ENCODE results near the gene APOL3. TPM values are rescaled to one million over a fixed set of nuclear protein-coding genes. Genes with fewer than 3 reads are reported as not detected.
"Not testable (repeated sequence)": the region's sequence is repeated elsewhere in the genome, so short reads cannot be mapped to it uniquely, and the experiment has no call there.

The APOL3 gene
- total RNA-seq, 2 donors from 2014 or later: 99.3 to 118 TPM

DNA sequence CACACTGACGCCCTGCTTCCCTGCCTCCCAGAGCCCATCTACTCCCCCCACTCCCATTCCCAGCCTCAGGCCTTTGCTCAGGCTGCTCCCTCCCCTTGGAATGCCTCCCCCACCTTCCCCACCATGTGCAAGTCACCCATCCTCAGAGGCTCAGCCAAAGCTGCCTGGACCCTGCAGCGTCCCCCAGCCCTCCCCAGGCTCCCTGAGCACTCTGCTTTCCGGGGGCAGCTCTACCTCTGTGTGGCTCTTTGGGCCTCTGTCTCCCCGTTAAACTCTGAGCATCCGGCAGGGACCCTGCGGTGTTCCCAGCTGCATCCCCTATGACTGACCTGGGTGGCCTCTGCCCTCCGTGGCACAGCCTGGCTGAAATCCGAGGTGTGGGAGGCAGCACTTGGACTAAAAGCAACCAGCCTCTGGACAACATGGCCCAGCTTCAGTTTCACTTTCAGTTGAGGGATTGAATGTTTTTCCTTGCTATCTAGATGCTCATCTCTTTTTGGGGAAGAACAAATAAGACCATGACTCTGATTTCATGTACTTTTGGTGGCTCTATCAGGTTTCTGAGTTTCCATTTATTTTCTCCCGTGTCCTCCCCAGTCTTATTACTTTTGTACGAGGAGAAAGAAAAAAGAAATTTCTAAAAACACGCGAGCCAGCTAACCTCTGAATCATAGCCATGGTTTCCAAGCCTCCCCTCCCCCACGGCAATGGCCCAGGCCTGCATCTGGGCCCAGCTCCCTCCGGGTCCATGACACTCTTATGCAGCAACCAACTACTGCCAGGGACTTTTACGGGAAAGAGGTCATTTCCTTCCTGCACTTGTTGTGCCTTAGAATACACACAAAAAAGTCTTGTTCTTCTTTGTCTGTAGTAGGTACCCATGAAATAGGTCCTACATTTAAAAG, 3.8 kb downstream of the APOL3 start:
- peaks cover 77% of the 10 kb centered on the region for H3K4me1 Mint-ChIP-seq
- peak; percentile 78 for ATAC-seq (replicated peaks)

DNA sequence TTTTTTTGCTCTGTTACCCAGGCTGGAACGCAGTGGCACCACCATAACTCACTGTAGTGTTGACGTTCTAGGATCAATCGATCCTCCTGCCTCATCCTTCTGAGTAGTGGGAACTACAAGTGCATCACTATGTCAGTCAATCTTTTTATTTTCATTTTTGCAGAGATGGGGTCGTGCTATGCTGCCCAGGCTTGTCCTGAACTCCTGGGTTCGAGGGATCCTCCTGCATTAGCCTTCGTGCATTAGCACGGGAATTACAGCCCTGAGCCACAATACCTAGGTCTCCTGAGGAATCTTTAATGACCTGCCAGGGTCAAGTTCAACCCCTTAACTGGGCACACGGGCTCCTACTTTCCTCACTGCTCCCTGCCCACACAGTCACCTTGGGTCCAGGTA, 4.4 kb downstream of the APOL3 start:
- Mint-ChIP-seq H3K27me3 (no peaks in the 10 kb centered on the region), H3K9me3 (no peaks in the 10 kb centered on the region), H3K4me3 (peak overlapping the region; percentile 98), H3K4me1 (peaks cover 77% of the 10 kb centered on the region), H3K36me3 (ENCODE audit: low read depth) (peaks cover 65% of the 10 kb centered on the region), H3K27ac (peak overlapping the region; percentile 99)
- ATAC-seq (replicated peaks): no peak

More for the DNA sequence above, 3.8 kb downstream of the APOL3 start:
- H3K27me3 Mint-ChIP-seq: no peaks in the 10 kb centered on the region
- peak overlapping the region; percentile 99 for H3K27ac Mint-ChIP-seq
- no peaks in the 10 kb centered on the region for H3K9me3 Mint-ChIP-seq
- H3K4me3 Mint-ChIP-seq: peak overlapping the region; percentile 98
- H3K36me3 Mint-ChIP-seq (ENCODE audit: low read depth): peaks cover 58% of the 10 kb centered on the region

- H3K9me3 Mint-ChIP-seq: no peaks in the 10 kb centered on the region
- peaks cover 77% of the 10 kb centered on the region for H3K4me1 Mint-ChIP-seq
- peaks cover 69% of the 10 kb centered on the region for H3K36me3 Mint-ChIP-seq (ENCODE audit: low read depth)
- H3K27ac Mint-ChIP-seq: peak overlapping the region; percentile 99
- ATAC-seq (replicated peaks): no peak
- no peaks in the 10 kb centered on the region for H3K27me3 Mint-ChIP-seq
- peak overlapping the region; percentile 98 for H3K4me3 Mint-ChIP-seq
These were observed 4.9 kb downstream of the APOL3 start for GRCh38 chr22:36155702-36156101.

DNA sequence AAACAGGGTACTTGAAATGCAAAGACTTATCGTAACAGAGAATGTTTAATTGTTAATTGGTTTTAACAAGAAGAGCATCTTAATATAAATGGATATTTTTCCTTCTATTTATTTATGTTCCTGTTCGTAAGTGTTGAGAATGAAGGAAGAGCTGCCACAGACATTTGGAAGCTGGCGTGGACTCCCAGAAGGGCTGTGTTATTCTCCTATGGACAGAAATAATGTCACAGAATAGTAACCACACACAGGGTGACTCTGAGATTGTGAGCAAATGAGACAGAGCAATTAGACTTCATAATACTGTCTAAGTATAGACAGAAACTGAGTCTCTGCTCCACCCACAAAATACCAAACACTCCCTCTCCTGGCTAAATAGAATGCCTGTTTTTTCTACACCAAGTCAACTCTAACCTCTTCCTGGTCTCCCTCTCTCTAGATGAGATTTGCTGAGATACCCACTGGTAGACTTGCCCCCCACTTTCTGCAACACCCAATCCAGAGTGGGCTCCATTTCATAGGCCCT, 6.1 kb downstream of the APOL3 start:
- peaks cover 72% of the 10 kb centered on the region for H3K36me3 Mint-ChIP-seq (ENCODE audit: low read depth)

DNA sequence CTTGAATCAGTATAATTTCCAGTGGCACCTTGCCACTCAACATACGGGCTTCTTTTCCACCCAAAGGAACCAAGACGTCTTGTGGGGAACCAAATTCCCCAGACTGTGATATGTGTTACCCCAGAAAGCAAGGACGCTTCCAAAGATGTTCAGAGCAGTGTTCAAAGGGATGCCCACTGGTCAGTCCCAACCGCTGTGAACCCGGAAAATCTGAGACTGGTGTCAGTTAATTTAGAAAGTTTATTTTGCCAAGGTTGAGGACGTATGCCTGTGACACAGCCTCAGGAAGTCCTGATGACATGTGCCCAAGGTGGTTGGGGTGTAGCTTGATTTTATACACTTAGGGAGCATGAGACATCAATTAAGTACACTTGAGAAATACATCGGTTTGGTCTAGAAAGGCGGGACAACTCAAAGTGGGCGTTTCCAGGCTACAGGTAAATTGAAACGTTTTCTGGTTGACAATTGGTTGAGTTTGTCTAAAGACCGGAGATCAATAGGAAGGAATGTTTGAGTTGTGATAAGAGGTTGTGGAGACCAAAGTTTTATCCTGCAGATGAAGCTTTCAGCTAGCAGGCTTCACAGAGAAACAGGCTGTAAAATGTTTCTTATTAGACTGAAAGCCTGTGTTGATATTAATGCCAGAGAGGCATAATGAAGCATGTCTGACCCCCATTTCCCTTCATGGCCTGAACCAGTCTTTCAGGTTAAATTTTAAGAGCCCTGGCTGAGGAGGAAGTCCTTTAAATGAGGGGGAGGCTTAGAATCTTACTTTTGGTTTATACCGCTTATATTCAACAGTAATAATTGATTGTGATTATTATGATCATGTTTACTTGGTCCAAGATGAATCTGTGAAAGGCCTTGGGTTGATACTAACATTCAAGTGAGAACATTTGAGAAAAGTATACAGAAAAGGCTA, 6.8 kb downstream of the APOL3 start:
- no peaks in the 10 kb centered on the region for H3K27me3 Mint-ChIP-seq
- ATAC-seq (replicated peaks): no peak
- H3K4me1 Mint-ChIP-seq: peaks cover 69% of the 10 kb centered on the region
- H3K9me3 Mint-ChIP-seq: no peaks in the 10 kb centered on the region
- peak overlapping the region; percentile 98 for H3K4me3 Mint-ChIP-seq
- peaks cover 75% of the 10 kb centered on the region for H3K36me3 Mint-ChIP-seq (ENCODE audit: low read depth)
- peak overlapping the region; percentile 99 for H3K27ac Mint-ChIP-seq

More for the DNA sequence above, 6.1 kb downstream of the APOL3 start:
- Mint-ChIP-seq H3K27ac (peak overlapping the region; percentile 99), H3K4me1 (peaks cover 74% of the 10 kb centered on the region), H3K27me3 (no peaks in the 10 kb centered on the region), H3K4me3 (peak overlapping the region; percentile 98), H3K9me3 (no peaks in the 10 kb centered on the region)
- ATAC-seq (replicated peaks): no peak

DNA sequence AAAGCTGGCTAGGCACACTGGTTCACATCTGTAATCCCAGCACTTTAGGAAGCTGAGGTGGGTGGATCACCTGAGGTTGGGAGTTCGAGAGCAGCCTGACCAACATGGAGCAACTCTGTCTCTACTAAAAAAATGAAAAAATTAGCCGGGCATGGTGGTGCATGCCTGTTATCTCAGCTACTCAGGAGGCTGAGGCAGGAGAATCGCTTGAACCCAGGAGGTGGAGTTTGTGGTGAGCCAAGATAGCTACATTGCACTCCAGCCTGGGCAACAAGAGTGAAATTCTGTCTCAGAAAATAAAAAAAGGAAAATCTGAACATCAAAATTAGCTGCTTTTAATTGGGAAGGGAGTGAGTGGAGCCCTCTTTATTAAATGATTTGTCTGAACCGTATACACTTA, 7.7 kb downstream of the APOL3 start:
- H3K9me3 Mint-ChIP-seq; H3K27me3 Mint-ChIP-seq; ATAC-seq (replicated peaks): not testable (repeated sequence)
- peak overlapping the region; percentile 45 for H3K4me3 Mint-ChIP-seq
- H3K27ac Mint-ChIP-seq: peak overlapping the region; percentile 99
- peaks cover 77% of the 10 kb centered on the region for H3K36me3 Mint-ChIP-seq (ENCODE audit: low read depth)
- H3K4me1 Mint-ChIP-seq: peaks cover 61% of the 10 kb centered on the region

DNA sequence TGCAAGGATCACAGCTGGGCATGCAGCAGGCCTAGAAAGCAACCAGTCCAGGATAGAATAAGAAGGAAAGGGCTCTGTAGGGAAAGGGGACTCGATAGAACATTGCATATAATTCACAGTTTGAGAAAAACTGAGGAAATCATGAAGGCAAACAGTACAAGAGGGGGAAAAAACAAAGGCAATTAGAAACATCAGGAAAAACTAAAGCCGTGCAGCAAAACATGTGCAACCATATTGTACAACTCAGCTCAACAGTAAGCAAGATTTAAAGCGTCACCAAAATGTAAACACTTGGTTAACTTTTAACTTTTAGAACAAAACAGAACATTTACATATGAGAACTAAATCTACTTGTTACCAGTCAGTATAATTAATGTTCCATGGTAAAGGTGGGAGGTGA, 8.5 kb downstream of the APOL3 start:
- Mint-ChIP-seq H3K4me1 (peaks cover 58% of the 10 kb centered on the region), H3K4me3 (peak overlapping the region; percentile 45), H3K27me3 (no peaks in the 10 kb centered on the region), H3K27ac (peak overlapping the region; percentile 99), H3K36me3 (ENCODE audit: low read depth) (peaks cover 78% of the 10 kb centered on the region), H3K9me3 (no peaks in the 10 kb centered on the region)
- ATAC-seq (replicated peaks): no peak

GRCh38 chr22:36151006-36151595, 9.5 kb downstream of the APOL3 start:
- no peaks in the 10 kb centered on the region for H3K27me3 Mint-ChIP-seq
- H3K4me3 Mint-ChIP-seq: peak overlapping the region; percentile 45
- H3K9me3 Mint-ChIP-seq: no peaks in the 10 kb centered on the region
- H3K27ac Mint-ChIP-seq: peak overlapping the region; percentile 99
- no peak for ATAC-seq (replicated peaks)
- peaks cover 78% of the 10 kb centered on the region for H3K36me3 Mint-ChIP-seq (ENCODE audit: low read depth)
- H3K4me1 Mint-ChIP-seq: peaks cover 50% of the 10 kb centered on the region

DNA sequence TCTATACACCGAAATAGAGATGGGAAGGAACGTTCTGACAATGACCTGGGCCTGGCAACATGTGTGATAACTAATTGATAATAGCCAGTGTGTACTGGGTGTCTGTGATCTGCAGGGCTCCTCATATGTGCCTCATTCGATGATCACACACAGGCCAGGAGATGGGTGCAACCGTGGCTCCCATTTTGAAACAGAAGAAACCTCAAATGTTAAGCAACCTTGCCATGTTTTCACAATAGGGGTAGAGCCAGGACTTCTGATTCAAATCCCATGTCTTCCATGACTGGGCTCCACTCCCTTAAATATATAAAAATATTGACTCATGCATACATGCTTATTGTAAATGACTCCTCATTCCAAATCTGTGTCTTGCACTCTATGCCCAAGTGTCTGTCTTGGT, 11.1 kb downstream of the APOL3 start:
- no peak for ATAC-seq (replicated peaks)
- Mint-ChIP-seq H3K9me3 (no peaks in the 10 kb centered on the region), H3K27me3 (no peaks in the 10 kb centered on the region), H3K36me3 (ENCODE audit: low read depth) (peaks cover 80% of the 10 kb centered on the region), H3K4me1 (peaks cover 45% of the 10 kb centered on the region), H3K27ac (peak overlapping the region; percentile 4), H3K4me3 (no peak overlapping the region)

GRCh38 chr22:36148411-36148810, 12.1 kb downstream of the APOL3 start:
- no peak for ATAC-seq (replicated peaks)
- Mint-ChIP-seq H3K36me3 (ENCODE audit: low read depth) (peaks cover 91% of the 10 kb centered on the region), H3K27ac (peak overlapping the region; percentile 32), H3K4me1 (peaks cover 37% of the 10 kb centered on the region), H3K4me3 (no peak overlapping the region), H3K9me3 (no peaks in the 10 kb centered on the region), H3K27me3 (no peaks in the 10 kb centered on the region)

DNA sequence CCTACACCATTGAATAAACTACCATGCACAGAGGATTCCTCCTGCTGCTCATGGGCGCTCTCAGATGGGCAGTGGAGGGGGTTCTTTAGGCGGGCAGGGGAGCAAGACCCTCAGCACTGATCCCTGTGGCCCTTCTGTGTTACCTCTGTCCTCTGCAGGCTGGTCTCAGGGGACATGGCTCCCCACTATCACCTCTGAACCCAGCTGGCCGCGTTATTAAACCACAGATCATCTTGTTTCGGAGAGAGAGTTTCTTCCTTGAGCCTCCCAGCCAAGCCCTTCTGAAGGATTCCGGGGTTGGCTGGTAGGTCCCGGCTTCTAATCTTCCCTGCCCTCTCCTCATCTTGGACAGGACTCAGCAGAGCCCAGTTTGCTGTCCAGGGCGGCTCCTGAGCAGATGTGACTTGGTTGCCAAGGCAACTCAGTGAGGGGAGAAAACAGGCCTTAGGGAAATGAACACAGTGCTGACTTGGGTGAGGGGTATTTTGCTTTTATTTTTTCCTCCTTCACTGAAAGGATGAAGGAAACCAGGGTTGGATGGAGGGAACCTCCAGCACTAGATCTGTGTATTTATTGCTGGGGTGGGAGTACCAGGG, 13.3 kb downstream of the APOL3 start:
- H3K27ac Mint-ChIP-seq: peak overlapping the region; percentile 65
- H3K27me3 Mint-ChIP-seq: no peaks in the 10 kb centered on the region
- H3K9me3 Mint-ChIP-seq: no peaks in the 10 kb centered on the region
- peaks cover 100% of the 10 kb centered on the region for H3K36me3 Mint-ChIP-seq (ENCODE audit: low read depth)
- no peak for ATAC-seq (replicated peaks)
- H3K4me1 Mint-ChIP-seq: peaks cover 34% of the 10 kb centered on the region
- no peak overlapping the region for H3K4me3 Mint-ChIP-seq

GRCh38 chr22:36145881-36146280, 14.7 kb downstream of the APOL3 start:
- Mint-ChIP-seq H3K9me3 (no peaks in the 10 kb centered on the region), H3K27ac (peak overlapping the region; percentile 76), H3K36me3 (ENCODE audit: low read depth) (peaks cover 100% of the 10 kb centered on the region)

DNA sequence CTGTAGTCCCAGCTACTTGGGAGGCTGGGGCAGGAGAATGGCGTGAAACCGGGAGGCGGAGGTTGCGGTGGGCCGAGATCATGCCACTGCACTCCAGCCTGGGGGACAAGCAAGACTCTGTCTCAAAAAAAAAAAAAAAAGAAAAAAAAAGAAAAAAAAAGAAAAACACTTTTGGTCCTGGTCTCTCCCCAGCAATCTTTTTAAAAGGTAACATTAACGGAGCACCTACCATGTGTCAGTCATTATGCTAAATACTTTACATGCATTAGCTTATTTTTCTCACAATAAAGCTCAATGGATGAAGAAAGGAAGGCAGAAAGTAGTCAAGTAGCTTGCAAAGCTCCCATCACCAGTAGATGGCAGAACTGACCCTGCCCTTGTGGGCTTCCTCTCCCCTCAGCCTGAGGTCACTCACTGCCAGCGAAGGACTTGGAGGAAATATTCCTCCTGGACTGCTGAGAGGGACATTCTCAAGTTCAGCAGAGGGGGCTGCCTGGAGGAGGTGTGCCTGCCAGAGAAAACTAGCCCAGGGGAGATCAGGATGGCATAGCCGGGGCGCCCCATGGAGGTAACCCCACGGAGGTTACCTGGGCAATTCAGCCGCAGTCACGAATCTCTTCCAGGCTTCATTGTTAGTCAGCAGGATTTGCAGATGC, 15.5 kb downstream of the APOL3 start:
- Mint-ChIP-seq H3K27ac (peak overlapping the region; percentile 76), H3K36me3 (ENCODE audit: low read depth) (peaks cover 100% of the 10 kb centered on the region), H3K9me3 (no peaks in the 10 kb centered on the region), H3K4me1 (peaks cover 14% of the 10 kb centered on the region), H3K27me3 (no peaks in the 10 kb centered on the region), H3K4me3 (no peak overlapping the region)
- ATAC-seq (replicated peaks): peak; percentile 56

More at GRCh38 chr22:36145881-36146280, 14.7 kb downstream of the APOL3 start:
- no peaks in the 10 kb centered on the region for H3K27me3 Mint-ChIP-seq
- ATAC-seq (replicated peaks): no peak
- H3K4me1 Mint-ChIP-seq: peaks cover 20% of the 10 kb centered on the region
- H3K4me3 Mint-ChIP-seq: no peak overlapping the region
